HG03108 (cell line): Measurements from ENCODE around the gene NELFB.
"Not testable (repeated sequence)": the region's sequence is repeated elsewhere in the genome, so short reads cannot be mapped to it uniquely, and the experiment has no call there.

Source experiments
- ATAC-seq: cut with Tn5 transposase; IDR thresholded peaks from one replicate; pipeline ENCODE4 v1.9.1; 2021; ENCODE audit warnings: moderate library complexity; ENCODE audit not compliant: unreplicated experiment

The NELFB gene

DNA sequence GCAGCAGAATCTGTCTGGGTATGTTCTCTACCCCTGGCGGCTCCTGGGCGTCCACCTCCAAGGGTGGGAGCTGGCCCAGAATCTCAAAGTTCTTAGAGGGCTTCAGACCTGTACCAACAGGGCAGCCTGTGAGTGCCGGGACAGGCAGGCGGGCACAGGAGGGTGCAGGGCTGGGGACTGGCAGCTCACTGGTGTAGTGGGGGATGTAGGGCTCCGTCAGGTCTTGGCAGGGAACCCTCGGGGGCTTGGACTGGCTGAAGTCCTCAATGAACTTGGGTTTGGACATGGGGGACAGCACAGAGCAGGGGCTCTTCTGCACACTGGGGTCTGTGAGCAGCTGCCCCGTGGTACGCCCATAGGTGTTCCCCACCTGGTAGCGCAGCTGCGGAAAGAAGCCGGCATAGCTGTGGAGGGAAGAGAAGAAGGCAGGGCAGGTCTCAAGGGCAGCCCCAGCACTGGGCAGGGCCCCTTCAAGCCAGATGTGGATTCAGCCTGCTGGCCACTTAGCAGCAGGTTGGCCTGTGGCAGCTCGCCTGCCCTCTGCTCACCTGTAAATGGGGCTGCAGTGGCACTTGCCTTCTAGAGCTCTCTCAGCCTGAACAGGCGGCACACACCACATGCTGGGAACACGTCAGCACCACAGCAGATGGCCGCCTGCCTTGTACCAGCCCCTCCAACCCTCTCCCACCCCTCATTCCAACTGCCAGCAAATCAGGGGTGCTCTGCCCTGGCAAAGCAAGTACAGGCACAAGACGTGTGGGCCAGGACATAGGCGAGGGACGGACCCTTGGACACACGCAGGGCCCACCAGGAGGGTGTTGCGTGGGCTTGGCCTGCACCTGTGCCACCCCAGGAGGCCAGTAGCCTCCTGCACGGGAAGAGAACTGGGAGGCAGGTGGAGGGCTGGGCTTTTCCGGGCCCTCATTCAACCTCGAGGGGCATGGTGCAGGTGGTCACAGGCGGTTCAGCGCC lies 9.4 kb upstream of the NELFB start:
- no peak for ATAC-seq

DNA sequence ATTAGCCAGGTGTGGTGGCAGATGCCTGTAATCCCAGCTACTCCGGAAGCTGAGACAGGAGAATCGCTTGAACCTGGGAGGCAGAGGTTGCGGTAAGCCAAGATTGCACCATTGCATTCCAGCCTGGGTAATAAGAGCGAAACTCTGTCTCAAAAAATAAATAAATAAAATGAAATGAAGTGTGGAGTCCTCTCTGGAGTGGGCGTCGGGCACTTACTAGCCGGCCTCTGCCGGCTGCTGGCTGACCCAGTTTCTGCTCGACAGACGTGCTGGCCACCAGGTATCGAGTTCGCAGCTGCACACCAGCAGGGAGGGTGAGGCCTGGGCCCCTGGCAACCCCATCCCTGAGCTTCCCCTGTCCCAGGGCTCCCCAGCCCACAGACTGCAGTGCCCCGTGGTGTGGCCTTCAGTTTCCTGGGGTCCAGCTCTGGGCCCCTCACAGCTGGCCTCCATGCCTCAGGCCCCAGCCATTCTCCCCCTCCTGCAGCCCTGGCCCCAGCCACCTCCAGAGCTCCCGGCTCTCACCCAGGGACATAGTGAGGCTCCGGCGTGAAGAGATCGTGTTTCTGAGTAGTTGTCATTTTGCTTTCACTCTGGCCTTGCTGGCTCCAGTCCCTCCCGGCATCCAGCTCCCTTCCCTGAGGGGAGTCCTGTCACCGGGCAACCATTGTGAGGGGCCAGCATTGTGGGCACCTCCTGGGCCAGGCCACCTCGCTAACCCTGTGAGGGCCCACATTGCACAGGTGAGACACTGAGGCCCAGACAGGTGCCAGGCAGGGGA lies 7.8 kb upstream of the NELFB start:
- no peak for ATAC-seq

DNA sequence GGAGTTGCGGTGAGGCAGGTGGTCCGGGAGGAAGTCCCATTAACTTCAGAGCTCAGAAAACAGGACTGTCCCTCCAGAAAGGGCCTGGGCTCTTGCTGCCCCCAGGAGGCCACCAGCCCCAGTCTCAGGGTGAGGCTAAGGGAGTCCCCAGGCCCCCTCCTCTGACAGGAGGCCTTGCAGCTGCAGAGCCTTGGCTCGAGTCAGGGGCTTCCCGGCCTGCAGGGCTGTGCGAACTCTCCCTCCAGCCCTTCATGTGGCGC lies 7.3 kb upstream of the NELFB start:
- ATAC-seq: no peak

DNA sequence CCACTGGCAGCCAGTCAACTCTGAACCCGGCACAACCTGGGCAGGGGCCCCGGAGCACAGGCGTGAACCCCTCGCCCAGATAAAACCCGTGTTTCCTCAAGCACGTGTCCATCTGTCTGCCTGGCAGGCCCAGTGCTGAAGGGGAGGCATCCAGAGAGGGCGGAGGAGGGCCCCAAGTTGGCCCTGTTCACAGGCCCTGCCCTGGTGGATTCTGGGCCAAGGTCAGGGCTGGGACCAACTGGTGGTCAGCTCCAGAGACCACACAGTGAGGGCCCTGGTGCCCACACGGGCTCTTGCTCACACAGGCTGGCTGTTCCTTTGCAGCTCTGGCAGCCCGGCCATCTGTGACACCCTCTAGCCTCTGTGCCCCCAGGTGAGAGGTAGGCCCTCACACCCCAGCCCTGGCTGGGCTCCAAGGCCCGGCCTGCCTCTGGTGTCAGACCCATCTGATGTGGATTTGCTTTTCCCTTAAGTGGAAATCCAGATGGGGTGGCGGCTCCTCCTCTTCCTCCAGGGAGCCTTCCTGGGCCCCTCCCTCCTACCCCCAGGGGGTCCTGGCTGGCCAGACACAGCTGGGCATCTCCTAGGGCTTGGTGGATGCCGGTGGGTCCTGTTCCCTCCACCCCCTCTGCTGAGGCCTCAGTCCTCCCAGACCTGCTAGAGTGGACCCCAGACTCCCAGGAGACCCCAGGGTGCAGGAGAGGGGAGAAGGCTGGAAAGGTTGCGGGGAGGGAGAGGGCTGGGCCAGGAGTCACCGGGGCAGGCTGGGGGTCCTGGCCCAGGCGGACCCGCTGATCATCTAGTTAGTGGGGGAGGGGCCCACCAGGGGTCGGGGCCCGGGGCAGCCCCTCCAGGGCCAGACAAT lies 4.6 kb upstream of the NELFB start:
- no peak for ATAC-seq

GRCh38 chr9:137251194-137251461 lies 4.0 kb upstream of the NELFB start, which contains the start of gene STPG3:
Gene STPG3 (plus strand): TSS chr9:137251286. CDS start chr9:137251287, 1 bp downstream.
- ATAC-seq: no peak

GRCh38 chr9:137251490-137252268 lies 3.4 kb upstream of the NELFB start:
- no peak for ATAC-seq

- no peak for ATAC-seq
Observed at GRCh38 chr9:137252555-137253506, 2.3 kb upstream of the NELFB start.

- ATAC-seq: no peak
Observed at GRCh38 chr9:137253717-137254623, 1.2 kb upstream of the NELFB start.

DNA sequence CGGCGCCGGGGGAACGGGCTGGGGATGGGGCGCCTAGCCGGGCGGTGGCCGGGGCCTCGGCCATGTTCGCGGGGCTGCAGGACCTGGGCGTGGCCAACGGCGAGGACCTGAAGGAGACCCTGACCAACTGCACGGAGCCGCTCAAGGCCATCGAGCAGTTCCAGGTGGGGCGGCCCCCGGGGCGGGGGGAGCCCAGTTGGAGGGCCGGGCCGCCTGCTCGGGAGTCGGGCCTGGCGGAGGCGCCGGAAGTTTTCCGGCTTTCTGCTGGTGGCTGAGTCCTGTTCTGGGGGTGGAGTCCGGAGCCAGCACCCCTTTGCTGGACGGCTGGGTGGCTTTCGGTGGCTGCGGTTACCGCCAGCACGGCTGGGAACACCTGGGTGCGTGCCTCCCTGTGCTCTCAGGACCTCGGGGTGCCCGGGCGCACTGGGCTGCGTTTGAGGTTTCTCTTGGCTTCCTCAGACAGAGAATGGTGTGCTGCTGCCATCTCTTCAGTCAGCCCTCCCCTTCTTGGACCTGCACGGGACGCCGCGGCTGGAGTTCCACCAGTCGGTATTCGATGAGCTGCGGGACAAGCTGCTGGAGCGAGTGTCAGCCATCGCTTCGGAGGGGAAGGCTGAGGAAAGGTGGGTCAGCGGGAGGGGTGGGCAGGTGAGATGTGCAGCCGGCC lies 454 bp downstream of the NELFB start:
- ATAC-seq: no peak

DNA sequence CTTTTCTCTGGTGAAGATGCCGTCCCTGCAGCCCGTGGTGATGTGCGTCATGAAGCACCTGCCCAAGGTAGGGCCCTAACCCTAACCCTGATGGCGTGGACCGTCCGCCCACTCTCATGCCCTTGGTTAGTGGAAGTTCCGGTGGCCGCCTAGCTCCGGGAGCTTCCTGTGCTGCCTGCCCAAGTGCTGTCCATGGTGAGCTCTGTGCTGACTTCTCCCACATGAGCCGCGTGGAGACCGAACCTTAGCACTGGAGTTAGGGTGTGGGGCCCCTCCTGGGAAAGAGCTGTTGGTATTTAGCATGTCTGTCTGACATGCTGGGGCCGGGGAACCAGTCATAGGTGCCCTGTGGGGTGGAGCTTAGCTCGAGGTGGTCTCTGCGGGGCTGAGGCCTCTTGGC lies 1.2 kb downstream of the NELFB start:
- ATAC-seq: no peak

DNA sequence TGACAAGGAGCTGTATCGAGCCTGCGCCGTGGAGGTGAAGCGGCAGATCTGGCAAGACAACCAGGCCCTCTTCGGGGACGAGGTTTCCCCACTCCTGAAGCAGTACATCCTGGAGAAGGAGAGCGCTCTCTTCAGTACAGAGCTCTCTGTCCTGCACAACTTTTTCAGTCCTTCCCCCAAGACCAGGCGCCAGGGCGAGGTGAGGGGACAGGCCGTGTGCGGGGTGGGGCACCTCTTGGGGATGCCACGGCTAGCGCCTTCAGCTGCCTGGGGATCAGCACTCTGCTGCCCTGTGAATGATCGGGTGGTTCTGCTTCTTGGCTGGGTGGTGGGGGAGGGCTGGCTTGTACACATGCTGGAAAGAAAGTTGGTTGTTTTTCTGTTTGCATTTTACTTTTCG lies 1.7 kb downstream of the NELFB start:
- ATAC-seq: no peak

- not testable (repeated sequence) for ATAC-seq
Observed at GRCh38 chr9:137262173-137262908, 7.2 kb downstream of the NELFB start.

DNA sequence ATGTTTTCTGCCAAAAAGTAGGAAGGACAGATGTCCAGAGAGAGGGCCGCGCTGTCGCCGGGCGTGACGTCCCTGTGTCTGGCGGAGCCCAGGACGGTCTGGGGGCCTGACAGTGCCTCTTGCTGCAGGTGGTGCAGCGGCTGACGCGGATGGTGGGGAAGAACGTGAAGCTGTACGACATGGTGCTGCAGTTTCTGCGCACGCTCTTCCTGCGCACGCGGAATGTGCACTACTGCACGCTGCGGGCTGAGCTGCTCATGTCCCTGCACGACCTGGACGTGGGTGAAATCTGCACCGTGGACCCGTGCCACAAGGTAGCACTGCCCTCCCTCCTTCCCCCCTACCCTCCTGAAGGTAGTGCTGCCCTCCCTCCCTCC lies 7.8 kb downstream of the NELFB start:
- no peak for ATAC-seq

DNA sequence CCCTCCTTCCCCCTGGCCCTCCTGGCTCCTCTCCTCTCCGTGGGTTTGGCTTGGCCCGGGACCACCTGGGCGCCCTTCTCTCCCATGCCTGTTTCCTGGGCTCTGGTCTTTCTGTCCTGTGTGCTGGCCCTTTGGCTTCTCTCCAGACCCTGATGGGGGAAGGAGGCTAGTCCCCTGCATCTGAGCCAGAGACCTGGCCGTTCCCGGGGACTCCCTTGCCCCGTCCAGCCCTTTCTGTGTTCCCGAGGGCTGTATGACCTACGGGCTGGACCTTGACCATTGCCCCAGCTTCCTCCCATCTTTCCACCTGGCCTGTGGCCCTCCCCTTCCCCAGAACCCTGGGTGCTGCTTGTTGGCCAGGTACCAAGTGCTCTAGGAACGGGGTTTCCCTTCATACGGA lies 8.4 kb downstream of the NELFB start:
- ATAC-seq: no peak

DNA sequence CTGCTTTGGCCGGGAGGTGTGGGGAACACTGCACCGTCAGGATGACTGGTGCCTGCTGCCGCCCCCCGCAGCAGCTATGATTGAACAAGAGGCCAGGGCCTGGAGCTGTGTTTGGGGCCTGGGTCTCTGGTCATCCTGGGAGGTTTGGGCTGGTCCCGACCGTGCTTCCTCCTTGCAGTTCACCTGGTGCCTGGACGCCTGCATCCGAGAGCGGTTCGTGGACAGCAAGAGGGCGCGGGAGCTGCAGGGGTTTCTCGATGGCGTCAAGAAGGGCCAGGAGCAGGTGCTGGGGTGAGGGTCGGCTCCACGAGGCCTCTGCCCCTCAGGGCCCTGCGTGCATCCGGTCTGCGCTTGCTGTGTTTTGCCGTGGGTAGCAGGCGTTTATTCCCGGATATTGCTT lies 8.9 kb downstream of the NELFB start:
- ATAC-seq: no peak

DNA sequence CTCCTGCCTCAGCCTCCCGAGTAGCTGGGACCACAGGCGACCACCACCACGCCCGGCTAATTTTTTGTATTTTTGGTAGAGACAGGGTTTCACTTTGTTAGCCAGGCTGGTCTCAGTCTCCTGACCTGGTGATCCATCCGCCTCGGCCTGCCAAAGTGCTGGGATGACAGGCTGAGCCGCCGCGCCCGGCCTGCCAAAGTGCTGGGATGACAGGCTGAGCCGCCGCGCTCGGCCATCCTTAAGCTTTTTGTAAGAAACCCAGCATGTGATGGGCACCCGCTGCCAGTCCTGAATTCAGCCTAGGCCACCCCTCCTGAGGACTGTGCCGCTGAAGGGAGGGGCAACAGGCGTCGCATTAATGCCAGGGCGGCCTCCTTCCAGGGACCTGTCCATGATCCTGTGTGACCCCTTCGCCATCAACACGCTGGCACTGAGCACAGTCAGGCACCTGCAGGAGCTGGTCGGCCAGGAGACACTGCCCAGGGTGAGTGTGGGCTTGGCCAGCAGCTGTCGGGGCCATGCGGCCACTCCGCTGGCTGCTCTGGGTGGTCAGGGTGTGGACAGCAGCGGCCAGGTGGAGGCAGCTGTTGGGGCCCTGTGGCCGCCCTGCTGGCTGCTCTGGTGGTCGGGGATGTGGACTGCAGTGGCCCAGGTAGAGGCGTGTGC lies 10.5 kb downstream of the NELFB start:
- ATAC-seq: no peak

DNA sequence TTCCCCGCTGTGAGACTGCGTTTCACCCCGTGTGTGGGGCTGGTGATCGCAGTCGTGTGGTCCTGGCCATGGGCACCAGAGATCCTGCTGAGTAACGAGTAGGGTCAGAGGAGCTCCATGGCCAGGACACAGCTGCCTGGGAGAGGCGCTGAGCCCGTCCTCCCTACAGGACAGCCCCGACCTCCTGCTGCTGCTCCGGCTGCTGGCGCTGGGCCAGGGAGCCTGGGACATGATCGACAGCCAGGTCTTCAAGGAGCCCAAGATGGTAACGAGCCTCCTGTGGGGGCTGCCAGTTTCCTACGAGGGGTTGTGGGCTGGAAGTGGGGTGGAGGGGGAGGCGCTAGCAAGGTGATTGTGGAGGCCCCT lies 11.0 kb downstream of the NELFB start:
- no peak for ATAC-seq
